Activated CD8-positive, alpha-beta memory T cell treated with anti-CD3 and anti-CD28 coated beads for 4 hours (primary cell): ENCODE data around the gene TRDMT1.

ENCODE experiments used
- DNase-seq, 2 donors: peaks; one replicate each; pipeline ENCODE4 v3.0.0-alpha.2; 2020; ENCODE audit warnings: low read depth in 2 of 2

The TRDMT1 gene

GRCh38 chr10:17098012-17098411 is 103.5 kb downstream of the TRDMT1 start:
- DNase-seq: no peak
